ENCODE data around the gene GIGYF2.

Gene GIGYF2

GRCh38 chr2:232879618-232880494, 182.7 kb downstream of the GIGYF2 start:
- no peak for DNase-seq (ENCODE audit: low spot score)

- no peak for DNase-seq (ENCODE audit: low spot score)
Observed at GRCh38 chr2:232880764-232881351, 183.7 kb downstream of the GIGYF2 start.

GRCh38 chr2:232882085-232882484, 185.0 kb downstream of the GIGYF2 start:
- no peak for DNase-seq (ENCODE audit: low spot score)

GRCh38 chr2:232882505-232883115, 185.5 kb downstream of the GIGYF2 start:
- no peak for DNase-seq (ENCODE audit: low spot score)

GRCh38 chr2:232883116-232883721, 186.1 kb downstream of the GIGYF2 start:
- DNase-seq (ENCODE audit: low spot score): no peak

- DNase-seq (ENCODE audit: low spot score): no peak
Observed at GRCh38 chr2:232884001-232884421, 186.9 kb downstream of the GIGYF2 start.

- no peak for DNase-seq (ENCODE audit: low spot score)
Observed at GRCh38 chr2:232884549-232885263, 187.6 kb downstream of the GIGYF2 start.

GRCh38 chr2:232885264-232885961, 188.3 kb downstream of the GIGYF2 start:
- DNase-seq (ENCODE audit: low spot score): no peak

- DNase-seq (ENCODE audit: low spot score): no peak
Observed at GRCh38 chr2:232886176-232886575, 189.0 kb downstream of the GIGYF2 start.

GRCh38 chr2:232886632-232887031, 189.5 kb downstream of the GIGYF2 start:
- no peak for DNase-seq (ENCODE audit: low spot score)

- no peak for DNase-seq (ENCODE audit: low spot score)
Observed at GRCh38 chr2:232887171-232887850, 190.2 kb downstream of the GIGYF2 start.

GRCh38 chr2:232888099-232888836, 191.1 kb downstream of the GIGYF2 start:
- no peak for DNase-seq (ENCODE audit: low spot score)

GRCh38 chr2:232888839-232889529, 191.9 kb downstream of the GIGYF2 start:
- DNase-seq (ENCODE audit: low spot score): no peak

- no peak for DNase-seq (ENCODE audit: low spot score)
Observed at GRCh38 chr2:232889876-232890401, 192.8 kb downstream of the GIGYF2 start.

- DNase-seq (ENCODE audit: low spot score): no peak
Observed at GRCh38 chr2:232890536-232890895, 193.4 kb downstream of the GIGYF2 start.

- DNase-seq (ENCODE audit: low spot score): no peak
Observed at GRCh38 chr2:232890896-232891601, 193.9 kb downstream of the GIGYF2 start.

- DNase-seq (ENCODE audit: low spot score): no peak
Observed at GRCh38 chr2:232891621-232892071, 194.5 kb downstream of the GIGYF2 start.

GRCh38 chr2:232892221-232892620, 195.1 kb downstream of the GIGYF2 start:
- DNase-seq (ENCODE audit: low spot score): no peak

Measured in Ammon's horn (tissue), 1 donor.